ENCODE results near the gene TP53BP2. TPM values are rescaled to one million over a fixed set of nuclear protein-coding genes. Genes with fewer than 3 reads are reported as not detected.

TP53BP2 gene
- total RNA-seq, 2 donors from 2014 or later = 63.1 to 88.9 TPM

GRCh38 chr1:223853275-223853674, 7.5 kb upstream of the TP53BP2 start:
- H3K27me3 ChIP-seq (replicated peaks; ENCODE audit: insufficient read depth) = no peaks in the 10 kb centered on the region
- ATAC-seq (ENCODE audit: insufficient number of reproducible peaks, low FRiP score, low read depth) (no peak), DNase-seq (ENCODE audit: low spot score) (no peak)
- no peaks in the 10 kb centered on the region for H3K36me3 ChIP-seq
- no peaks in the 10 kb centered on the region for H3K4me1 ChIP-seq (ENCODE audit: control insufficient read depth in 1 of 2, low read depth in 2 of 2)
- H3K4me3 ChIP-seq = no peak overlapping the region
- no peak for TF ChIP-seq CTCF (IDR thresholded peaks at IDR 0.05)
- no peaks in the 10 kb centered on the region for H3K9me3 ChIP-seq
- no peak overlapping the region for H3K27ac ChIP-seq

- no peak for ATAC-seq (ENCODE audit: insufficient number of reproducible peaks, low FRiP score, low read depth)
- TF ChIP-seq CTCF (IDR thresholded peaks at IDR 0.05) = no peak
Observed at GRCh38 chr1:223852337-223852736, 6.6 kb upstream of the TP53BP2 start.

GRCh38 chr1:223849352-223850254, 3.9 kb upstream of the TP53BP2 start:
- Histone ChIP-seq H3K27me3 (replicated peaks; ENCODE audit: insufficient read depth) (no peaks in the 10 kb centered on the region), H3K9me3 (no peaks in the 10 kb centered on the region), H3K4me3 (no peak overlapping the region), H3K36me3 (no peaks in the 10 kb centered on the region), H3K4me1 (ENCODE audit: control insufficient read depth in 1 of 2, low read depth in 2 of 2) (peaks cover 3 to 10% of the 10 kb centered on the region in 2 donors), H3K27ac (no peak overlapping the region)
- TF ChIP-seq CTCF (IDR thresholded peaks at IDR 0.05) = no peak
- ATAC-seq (ENCODE audit: insufficient number of reproducible peaks, low FRiP score, low read depth) (no peak), DNase-seq (ENCODE audit: low spot score) (no peak)

More at GRCh38 chr1:223852337-223852736, 6.6 kb upstream of the TP53BP2 start:
- no peak for DNase-seq (ENCODE audit: low spot score)
- no peaks in the 10 kb centered on the region for H3K9me3 ChIP-seq
- H3K27me3 ChIP-seq (replicated peaks; ENCODE audit: insufficient read depth) = no peaks in the 10 kb centered on the region
- no peaks in the 10 kb centered on the region for H3K36me3 ChIP-seq
- peaks cover 0 to under 1% of the 10 kb centered on the region in 2 donors for H3K4me1 ChIP-seq (ENCODE audit: control insufficient read depth in 1 of 2, low read depth in 2 of 2)
- H3K4me3 ChIP-seq = no peak overlapping the region
- H3K27ac ChIP-seq = no peak overlapping the region

GRCh38 chr1:223848536-223848935, 2.8 kb upstream of the TP53BP2 start:
- Histone ChIP-seq H3K27ac (no peak overlapping the region), H3K27me3 (replicated peaks; ENCODE audit: insufficient read depth) (no peaks in the 10 kb centered on the region), H3K4me3 (no peak overlapping the region), H3K4me1 (ENCODE audit: control insufficient read depth in 1 of 2, low read depth in 2 of 2) (peaks cover 7 to 17% of the 10 kb centered on the region in 2 donors), H3K9me3 (no peaks in the 10 kb centered on the region), H3K36me3 (no peaks in the 10 kb centered on the region)
- DNase-seq (ENCODE audit: low spot score) = no peak
- TF ChIP-seq CTCF (IDR thresholded peaks at IDR 0.05) = no peak
- no peak for ATAC-seq (ENCODE audit: insufficient number of reproducible peaks, low FRiP score, low read depth)

- Histone ChIP-seq H3K4me3 (no peak overlapping the region), H3K36me3 (no peaks in the 10 kb centered on the region), H3K9me3 (no peaks in the 10 kb centered on the region), H3K27ac (peak overlapping the region; percentile 98 to 99), H3K4me1 (ENCODE audit: control insufficient read depth in 1 of 2, low read depth in 2 of 2) (peaks cover 12 to 24% of the 10 kb centered on the region in 2 donors), H3K27me3 (replicated peaks; ENCODE audit: insufficient read depth) (no peaks in the 10 kb centered on the region)
- TF ChIP-seq CTCF (IDR thresholded peaks at IDR 0.05) = no peak
- no peak for DNase-seq (ENCODE audit: low spot score)
- ATAC-seq (ENCODE audit: insufficient number of reproducible peaks, low FRiP score, low read depth) = no peak
Observed at GRCh38 chr1:223847781-223848345, 2.1 kb upstream of the TP53BP2 start.

Measured in thoracic aorta (tissue), 2 donors.